COR-L47 (cell line): ENCODE data around the gene ZNF148.
"Not testable (repeated sequence)": the region's sequence is repeated elsewhere in the genome, so short reads cannot be mapped to it uniquely, and the experiment has no call there.

ENCODE experiments used
- DNase-seq: peaks from one replicate; lab custom pipeline; 2025; lab: John Stamatoyannopoulos, UW

ZNF148 gene

GRCh38 chr3:125374996-125375941 is at the start of gene ZNF148:
ZNF148 (minus strand) TSS chr3:125375325; CDS start chr3:125313640, 61,685 bp downstream.
- DNase-seq = peak; percentile 95

GRCh38 chr3:125418306-125418705 is 43.2 kb upstream of the ZNF148 start:
- DNase-seq = no peak

- no peak for DNase-seq
Measured at GRCh38 chr3:125416235-125416634, 41.1 kb upstream of the ZNF148 start.

GRCh38 chr3:125414669-125415068 is 39.5 kb upstream of the ZNF148 start:
- no peak for DNase-seq

GRCh38 chr3:125410922-125411321 is 35.8 kb upstream of the ZNF148 start:
- DNase-seq = no peak

- no peak for DNase-seq
Measured at GRCh38 chr3:125406070-125406469, 30.9 kb upstream of the ZNF148 start.

GRCh38 chr3:125405515-125405914 is 30.4 kb upstream of the ZNF148 start:
- DNase-seq = not testable (repeated sequence)

- no peak for DNase-seq
Measured at GRCh38 chr3:125403789-125404188, 28.7 kb upstream of the ZNF148 start.

- DNase-seq = no peak
Measured at GRCh38 chr3:125402639-125403038, 27.5 kb upstream of the ZNF148 start.

GRCh38 chr3:125401402-125401801 is 26.3 kb upstream of the ZNF148 start:
- DNase-seq = no peak

GRCh38 chr3:125398952-125399351 is 23.8 kb upstream of the ZNF148 start:
- DNase-seq = peak; percentile 21

- DNase-seq = no peak
Measured at GRCh38 chr3:125395091-125395490, 20.0 kb upstream of the ZNF148 start.

GRCh38 chr3:125394406-125394805 is 19.3 kb upstream of the ZNF148 start:
- no peak for DNase-seq

GRCh38 chr3:125389282-125389681 is 14.2 kb upstream of the ZNF148 start:
- DNase-seq = no peak

GRCh38 chr3:125388369-125388768 is 13.2 kb upstream of the ZNF148 start:
- DNase-seq = not testable (repeated sequence)

- no peak for DNase-seq
Measured at GRCh38 chr3:125386811-125387210, 11.7 kb upstream of the ZNF148 start.

GRCh38 chr3:125383744-125384143 is 8.6 kb upstream of the ZNF148 start:
- no peak for DNase-seq

- no peak for DNase-seq
Measured at GRCh38 chr3:125382298-125382697, 7.2 kb upstream of the ZNF148 start.

- DNase-seq = no peak
Measured at GRCh38 chr3:125381743-125382142, 6.6 kb upstream of the ZNF148 start.

- no peak for DNase-seq
Measured at GRCh38 chr3:125381314-125381713, 6.2 kb upstream of the ZNF148 start.

- DNase-seq = no peak
Measured at GRCh38 chr3:125379483-125379882, 4.4 kb upstream of the ZNF148 start.

GRCh38 chr3:125378762-125379161 is 3.6 kb upstream of the ZNF148 start:
- DNase-seq = no peak

GRCh38 chr3:125375950-125376679 is 990 bp upstream of the ZNF148 start:
- DNase-seq = peak; percentile 95
